ENCODE measurements around the gene RALGPS2.

DNA sequence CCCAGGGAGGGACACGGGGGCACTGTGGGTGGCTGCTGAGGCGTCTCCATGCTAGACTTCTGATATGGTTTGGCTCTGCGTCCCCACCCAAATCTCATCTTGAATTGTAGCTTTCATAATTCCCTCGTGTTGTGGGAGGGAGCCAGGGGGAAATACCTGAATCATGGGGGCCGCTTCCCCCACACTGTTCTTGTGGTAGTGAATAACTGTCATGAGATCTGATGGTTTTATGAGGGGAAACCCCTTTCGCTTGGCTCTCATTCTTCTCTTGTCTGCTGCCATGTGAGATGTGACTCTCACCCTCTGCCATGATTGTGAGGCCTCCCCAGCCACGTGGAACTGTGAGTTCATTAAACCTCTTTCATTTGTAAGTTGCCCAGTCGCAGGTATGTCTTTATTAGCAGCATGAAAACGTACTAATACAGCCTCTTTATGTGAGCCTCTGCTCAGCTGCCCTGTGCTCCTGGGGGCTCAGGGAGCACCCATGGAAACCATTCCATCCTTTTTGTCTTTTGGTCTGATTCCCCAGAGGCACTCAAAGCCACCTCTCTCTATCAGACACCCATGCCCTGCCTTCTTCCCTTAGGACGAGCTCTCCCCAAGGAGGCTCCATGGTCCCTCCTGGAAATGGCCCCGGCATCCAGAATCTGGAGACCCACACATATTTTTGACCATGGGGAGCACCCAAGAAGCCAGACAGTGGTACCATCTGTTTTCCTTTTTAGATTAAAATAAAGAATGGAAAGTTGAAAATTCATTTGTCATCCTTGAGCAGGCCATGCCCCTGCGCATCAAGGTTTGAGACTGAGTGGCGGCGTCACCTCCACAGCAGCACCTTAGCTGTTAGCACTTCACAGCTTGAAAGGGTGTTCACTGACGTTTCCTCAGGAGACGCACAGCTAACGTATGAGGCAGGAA, 234.8 kb downstream of the RALGPS2 start:
- TF ChIP-seq, protein P1, sequence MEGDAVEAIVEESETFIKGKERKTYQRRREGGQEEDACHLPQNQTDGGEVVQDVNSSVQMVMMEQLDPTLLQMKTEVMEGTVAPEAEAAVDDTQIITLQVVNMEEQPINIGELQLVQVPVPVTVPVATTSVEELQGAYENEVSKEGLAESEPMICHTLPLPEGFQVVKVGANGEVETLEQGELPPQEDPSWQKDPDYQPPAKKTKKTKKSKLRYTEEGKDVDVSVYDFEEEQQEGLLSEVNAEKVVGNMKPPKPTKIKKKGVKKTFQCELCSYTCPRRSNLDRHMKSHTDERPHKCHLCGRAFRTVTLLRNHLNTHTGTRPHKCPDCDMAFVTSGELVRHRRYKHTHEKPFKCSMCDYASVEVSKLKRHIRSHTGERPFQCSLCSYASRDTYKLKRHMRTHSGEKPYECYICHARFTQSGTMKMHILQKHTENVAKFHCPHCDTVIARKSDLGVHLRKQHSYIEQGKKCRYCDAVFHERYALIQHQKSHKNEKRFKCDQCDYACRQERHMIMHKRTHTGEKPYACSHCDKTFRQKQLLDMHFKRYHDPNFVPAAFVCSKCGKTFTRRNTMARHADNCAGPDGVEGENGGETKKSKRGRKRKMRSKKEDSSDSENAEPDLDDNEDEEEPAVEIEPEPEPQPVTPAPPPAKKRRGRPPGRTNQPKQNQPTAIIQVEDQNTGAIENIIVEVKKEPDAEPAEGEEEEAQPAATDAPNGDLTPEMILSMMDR (IDR thresholded peaks at IDR 0.05), result no peak
- no peak for TF ChIP-seq POLR2A (IDR thresholded peaks at IDR 0.05)

All from adrenal gland (tissue), 5 donors.